Hepatocyte (in vitro differentiated cells): Measurements from ENCODE around the gene MET. TPM values are rescaled to one million over a fixed set of nuclear protein-coding genes. Genes with fewer than 3 reads are reported as not detected.
"Not testable (repeated sequence)": the region's sequence is repeated elsewhere in the genome, so short reads cannot be mapped to it uniquely, and the experiment has no call there.

ENCODE experiments used
- DNase-seq: peaks from one replicate; pipeline ENCODE4 v3.0.0-alpha.2; 2016; ENCODE audit warnings: low spot score
- H2AFZ ChIP-seq: fragments of 200-600 bp; sonication (generic); 2 replicates; pipeline ENCODE4 v1.6.0; 2016; ENCODE audit warnings: antibody characterized with exemption, mild to moderate bottlenecking
- H3K27ac ChIP-seq: fragments of 200-600 bp; sonication (generic); 2 replicates; pipeline ENCODE4 v1.5.1; 2016; ENCODE audit warnings: mild to moderate bottlenecking
- H3K27me3 ChIP-seq: fragments of 200-600 bp; sonication (generic); 2 replicates; pipeline ENCODE4 v1.6.1; 2016
- H3K36me3 ChIP-seq: fragments of 200-600 bp; sonication (generic); replicated peaks from 2 replicates; pipeline ENCODE4 v1.5.1; 2016; ENCODE audit warnings: low read depth; ENCODE audit not compliant: insufficient read depth
- H3K4me1 ChIP-seq: fragments of 200-600 bp; sonication (generic); 2 replicates; pipeline ENCODE4 v1.5.1; 2016; ENCODE audit warnings: mild to moderate bottlenecking, moderate library complexity; ENCODE audit not compliant: insufficient read depth
- H3K4me2 ChIP-seq: fragments of 200-600 bp; sonication (generic); 2 replicates; pipeline ENCODE4 v1.6.0; 2016
- H3K4me3 ChIP-seq: fragments of 200-600 bp; sonication (generic); 2 replicates; pipeline ENCODE4 v1.5.1; 2016; ENCODE audit warnings: mild to moderate bottlenecking
- H3K79me2 ChIP-seq: fragments of 200-600 bp; sonication (generic); 2 replicates; pipeline ENCODE4 v1.6.0; 2017; ENCODE audit warnings: mild to moderate bottlenecking
- H3K9me2 ChIP-seq: fragments of 200-600 bp; sonication (generic); replicated peaks from 2 replicates; pipeline ENCODE4 v1.6.0; 2017; ENCODE audit warnings: mild to moderate bottlenecking; ENCODE audit not compliant: insufficient read depth
- H3K9me3 ChIP-seq: fragments of 200-600 bp; sonication (generic); 2 replicates; pipeline ENCODE4 v1.5.1; 2016; ENCODE audit warnings: low read depth, mild to moderate bottlenecking
- H4K20me1 ChIP-seq: fragments of 200-600 bp; sonication (generic); 2 replicates; pipeline ENCODE4 v1.6.0; 2016; ENCODE audit warnings: mild to moderate bottlenecking; ENCODE audit not compliant: insufficient read depth, poor library complexity, severe bottlenecking
- EZH2 ChIP-seq: fragments of 200-600 bp; sonication (generic); IDR thresholded peaks from 2 replicates; pipeline ENCODE4 v1.6.1; 2016; ENCODE audit warnings: antibody characterized with exemption, mild to moderate bottlenecking, borderline replicate concordance
- EZH2phosphoT487 ChIP-seq: fragments of 200-600 bp; sonication (generic); IDR thresholded peaks from one replicate; pipeline ENCODE4 v1.6.1; 2018; ENCODE audit warnings: antibody characterized with exemption, mild to moderate bottlenecking, low read depth, moderate library complexity; ENCODE audit not compliant: unreplicated experiment, severe bottlenecking
- WGBS: methylation state at CpG from one replicate; pipeline ENCODE4 v1.1.6; 2016; ENCODE audit warnings: low lambda C conversion rate; ENCODE audit errors: missing lambda C conversion rate; 5-methylcytosine and 5-hydroxymethylcytosine counted together
- polyA plus RNA-seq: library from polyadenylated mRNA; unstranded; fragments of >200 nt; fragmentation: Nextera tagmentation; extraction: Ambion mirVana; gene quantifications from 2 replicates; pipeline ENCODE4 v1.2.1, GENCODE V29; 2016
- total RNA-seq: library from RNA; depleted of rRNA; stranded (reverse); fragments of >200 nt; gene quantifications from 2 replicates; pipeline ENCODE4 v1.2.3, GENCODE V29; 2014
- TF ChIP-seq, protein P1 (sequence below): fragments of 200-600 bp; sonication (generic); IDR thresholded peaks from 2 replicates; pipeline ENCODE4 v1.5.1; 2016; ENCODE audit warnings: antibody characterized with exemption, mild to moderate bottlenecking; ENCODE audit not compliant: poor library complexity

Gene MET
- total and polyA plus RNA-seq, 2 experiments from 2014 or later: 12.7 to 35.7 TPM

DNA sequence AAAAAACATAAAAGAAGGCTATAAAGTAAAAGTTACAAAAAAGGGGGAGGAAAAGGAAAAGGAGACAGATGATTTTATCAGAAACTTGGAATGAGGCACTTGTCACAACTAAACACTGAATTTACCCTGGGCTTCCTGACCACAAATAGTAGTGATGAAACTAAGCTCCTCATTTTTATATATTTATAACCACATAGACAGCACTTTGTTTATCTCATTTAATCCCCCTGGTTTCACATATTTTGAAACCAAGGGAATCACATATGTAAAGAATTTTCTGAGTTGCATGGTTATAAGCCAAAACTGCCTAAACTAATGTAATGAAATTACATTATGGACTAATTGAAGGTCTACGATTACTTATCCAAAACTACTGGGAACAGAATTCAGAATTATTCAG lies 39.6 kb upstream of the MET start:
- TF ChIP-seq EZH2phosphoT487: no peak
- TF ChIP-seq, protein P1, sequence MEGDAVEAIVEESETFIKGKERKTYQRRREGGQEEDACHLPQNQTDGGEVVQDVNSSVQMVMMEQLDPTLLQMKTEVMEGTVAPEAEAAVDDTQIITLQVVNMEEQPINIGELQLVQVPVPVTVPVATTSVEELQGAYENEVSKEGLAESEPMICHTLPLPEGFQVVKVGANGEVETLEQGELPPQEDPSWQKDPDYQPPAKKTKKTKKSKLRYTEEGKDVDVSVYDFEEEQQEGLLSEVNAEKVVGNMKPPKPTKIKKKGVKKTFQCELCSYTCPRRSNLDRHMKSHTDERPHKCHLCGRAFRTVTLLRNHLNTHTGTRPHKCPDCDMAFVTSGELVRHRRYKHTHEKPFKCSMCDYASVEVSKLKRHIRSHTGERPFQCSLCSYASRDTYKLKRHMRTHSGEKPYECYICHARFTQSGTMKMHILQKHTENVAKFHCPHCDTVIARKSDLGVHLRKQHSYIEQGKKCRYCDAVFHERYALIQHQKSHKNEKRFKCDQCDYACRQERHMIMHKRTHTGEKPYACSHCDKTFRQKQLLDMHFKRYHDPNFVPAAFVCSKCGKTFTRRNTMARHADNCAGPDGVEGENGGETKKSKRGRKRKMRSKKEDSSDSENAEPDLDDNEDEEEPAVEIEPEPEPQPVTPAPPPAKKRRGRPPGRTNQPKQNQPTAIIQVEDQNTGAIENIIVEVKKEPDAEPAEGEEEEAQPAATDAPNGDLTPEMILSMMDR: no peak
- no peak for TF ChIP-seq EZH2
- no peak overlapping the region for H3K4me2 ChIP-seq
- H4K20me1 ChIP-seq: no peaks in the 10 kb centered on the region
- no peaks in the 10 kb centered on the region for H3K9me2 ChIP-seq
- H3K79me2 ChIP-seq: no peaks in the 10 kb centered on the region
- 67% methylated on average over 1 of the region's 1 CpG for WGBS
- no peak overlapping the region for H2AFZ ChIP-seq
- no peaks in the 10 kb centered on the region for H3K9me3 ChIP-seq
- DNase-seq: no peak
- H3K4me1 ChIP-seq: no peaks in the 10 kb centered on the region
- H3K4me3 ChIP-seq: no peak overlapping the region
- H3K36me3 ChIP-seq: no peaks in the 10 kb centered on the region
- no peak overlapping the region for H3K27ac ChIP-seq
- H3K27me3 ChIP-seq: no peaks in the 10 kb centered on the region

DNA sequence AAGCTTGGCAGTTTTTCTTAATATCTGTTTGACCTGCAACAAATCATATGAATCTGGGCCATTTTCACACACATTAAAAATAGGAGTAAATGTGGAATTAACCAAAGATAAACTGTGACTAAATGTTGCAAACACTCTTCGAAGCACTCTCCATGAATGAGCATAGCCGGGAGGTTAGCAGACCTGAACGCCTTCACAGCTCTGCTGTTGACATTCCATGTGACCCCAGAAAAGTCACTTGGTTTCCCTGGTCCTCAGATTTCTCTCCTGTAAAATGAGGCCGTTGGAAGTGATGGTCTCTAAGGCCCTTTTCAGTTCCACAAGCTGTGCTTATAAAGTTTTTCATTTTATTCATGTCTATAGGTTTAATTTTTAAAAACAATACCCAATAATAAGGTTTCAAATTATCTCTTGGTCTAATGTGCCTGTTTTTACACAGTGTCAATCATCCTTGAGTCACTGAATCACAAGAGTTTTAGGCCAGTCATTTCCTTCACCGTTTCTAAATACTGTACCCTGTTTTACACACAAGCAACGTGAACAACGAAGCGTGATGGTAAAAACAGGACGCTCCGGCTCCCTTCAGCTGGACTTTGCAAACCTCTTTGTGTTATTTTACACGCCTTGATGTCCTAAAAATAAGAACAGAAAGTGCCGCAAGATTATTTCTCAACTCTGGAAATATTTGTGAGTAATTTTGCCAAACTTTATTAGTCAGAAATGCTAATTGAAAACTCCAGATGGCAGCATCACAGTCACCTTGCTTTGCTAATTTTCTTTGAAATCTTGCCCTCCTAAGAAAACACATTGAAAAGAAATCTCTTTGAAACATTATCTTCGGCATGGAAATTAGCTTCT lies 38.6 kb upstream of the MET start:
- Histone ChIP-seq H3K27me3 (no peaks in the 10 kb centered on the region), H3K36me3 (no peaks in the 10 kb centered on the region), H3K4me1 (no peaks in the 10 kb centered on the region), H4K20me1 (no peaks in the 10 kb centered on the region), H3K4me3 (no peak overlapping the region), H3K4me2 (no peak overlapping the region), H3K9me3 (no peaks in the 10 kb centered on the region), H3K9me2 (no peaks in the 10 kb centered on the region), H3K27ac (no peak overlapping the region), H3K79me2 (no peaks in the 10 kb centered on the region), H2AFZ (no peak overlapping the region)
- TF ChIP-seq EZH2 (no peak), EZH2phosphoT487 (no peak)
- TF ChIP-seq, protein P1: no peak
- WGBS: 87% methylated on average over 13 of the region's 13 CpGs
- no peak for DNase-seq

- WGBS: 90% methylated on average over 4 of the region's 4 CpGs
- Histone ChIP-seq H3K9me3 (no peaks in the 10 kb centered on the region), H3K4me3 (no peak overlapping the region), H3K4me2 (no peak overlapping the region), H3K36me3 (no peaks in the 10 kb centered on the region), H3K4me1 (no peaks in the 10 kb centered on the region), H4K20me1 (no peaks in the 10 kb centered on the region), H3K9me2 (no peaks in the 10 kb centered on the region), H2AFZ (no peak overlapping the region), H3K79me2 (no peaks in the 10 kb centered on the region), H3K27ac (no peak overlapping the region), H3K27me3 (no peaks in the 10 kb centered on the region)
- no peak for TF ChIP-seq EZH2phosphoT487
- no peak for TF ChIP-seq EZH2
- TF ChIP-seq, protein P1: no peak
- DNase-seq: no peak
These were observed 35.0 kb upstream of the MET start for GRCh38 chr7:116636997-116637396.

DNA sequence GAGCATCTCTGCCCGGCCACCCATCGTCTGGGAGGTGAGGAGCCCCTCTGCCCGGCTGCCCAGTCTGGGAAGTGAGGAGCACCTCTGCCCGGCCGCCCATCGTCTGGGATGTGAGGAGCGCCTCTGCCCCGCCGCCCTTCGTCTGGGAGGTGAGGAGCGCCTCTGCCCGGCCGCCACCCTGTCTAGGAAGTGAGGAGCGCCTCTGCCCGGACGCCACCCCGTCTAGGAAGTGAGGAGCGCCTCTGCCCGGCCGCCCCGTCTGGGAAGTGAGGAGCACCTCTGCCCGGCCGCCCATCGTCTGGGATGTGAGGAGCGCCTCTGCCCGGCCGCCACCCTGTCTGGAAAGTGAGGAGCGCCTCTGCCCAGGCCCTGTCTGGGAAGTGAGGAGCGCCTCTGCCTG lies 33.4 kb upstream of the MET start:
- H3K9me3 ChIP-seq, H3K36me3 ChIP-seq, H3K4me1 ChIP-seq, H3K4me3 ChIP-seq, H2AFZ ChIP-seq, H4K20me1 ChIP-seq, H3K79me2 ChIP-seq, H3K27ac ChIP-seq, H3K9me2 ChIP-seq, H3K4me2 ChIP-seq, DNase-seq, H3K27me3 ChIP-seq: not testable (repeated sequence)
- WGBS: 95% methylated on average over 10 of the region's 29 CpGs
